Esophagus muscularis mucosa (tissue), 4 donors: Measurements from ENCODE around the gene KRTAP12-1. TPM values are rescaled to one million over a fixed set of nuclear protein-coding genes. Genes with fewer than 3 reads are reported as not detected.

Source experiments
- DNase-seq: peaks from one replicate; pipeline ENCODE4 v3.0.0-alpha.2; 2017; ENCODE audit errors: extremely low spot score
- H3K27ac ChIP-seq, 4 donors: fragments of 200-600 bp; sonication (generic); replicated peaks in 1 of 4; 1 replicate in 3 of 4; 2 replicates in 1 of 4; pipeline ENCODE4 v1.5.1; 2016 to 2019; ENCODE audit warnings: mild to moderate bottlenecking in 1 of 4
- H3K27me3 ChIP-seq, 4 donors: fragments of 200-600 bp; sonication (generic); one replicate each; pipeline versions ENCODE4 v1.5.1 to v1.6.0; 2016 to 2019
- H3K36me3 ChIP-seq, 4 donors: fragments of 200-600 bp; sonication (generic); one replicate each; pipeline ENCODE4 v1.5.1; 2016 to 2019
- H3K4me1 ChIP-seq, 4 donors: fragments of 200-600 bp; sonication (generic); one replicate each; pipeline ENCODE4 v1.5.1; 2016 to 2019
- H3K4me3 ChIP-seq, 4 donors: fragments of 200-600 bp; sonication (generic); 1 replicate in 2 of 4; 2 replicates in 2 of 4; pipeline ENCODE4 v1.5.1; 2016 to 2019; ENCODE audit warnings: mild to moderate bottlenecking in 4 of 4, moderate library complexity in 1 of 4
- H3K9me3 ChIP-seq, 4 donors: fragments of 200-600 bp; sonication (generic); 1 replicate in 3 of 4; 2 replicates in 1 of 4; pipeline ENCODE4 v1.5.1; 2016 to 2019
- CTCF ChIP-seq, 3 experiments: fragments of 200-600 bp in 2 of 3; fragments of 450-650 bp in 1 of 3; sonication (generic) in 2 of 3; IDR thresholded peaks; one replicate each; pipeline ENCODE4 v1.5.1; 2017 to 2019; ENCODE audit warnings: antibody characterized with exemption in 3 of 3, mild to moderate bottlenecking in 2 of 3, moderate library complexity in 1 of 3
- EP300 ChIP-seq: sonication (generic); formaldehyde crosslinking; IDR thresholded peaks from one replicate; pipeline ENCODE4 v1.6.1; 2017; ENCODE audit warnings: antibody characterized with exemption
- POLR2A ChIP-seq: fragments of 450-650 bp; IDR thresholded peaks from one replicate; pipeline ENCODE4 v1.6.1; 2017; ENCODE audit warnings: antibody characterized with exemption, moderate library complexity, mild to moderate bottlenecking, low read depth
- POLR2AphosphoS5 ChIP-seq, 2 donors: sonication (generic); formaldehyde crosslinking; IDR thresholded peaks; one replicate each; pipeline ENCODE4 v1.6.1; 2017; ENCODE audit warnings: antibody characterized with exemption in 2 of 2
- whole genome bisulfite sequencing: methylation state at CpG from one replicate; pipeline ENCODE4 v1.1.5; 2018; 5-methylcytosine and 5-hydroxymethylcytosine counted together
- intact Hi-C: fragments of 100-400 bp; cut with DNase I; formaldehyde crosslinking; loops from one replicate; pipeline ENCODE4 v1.15.1; 2023
- total RNA-seq, 4 donors: library from RNA; depleted of rRNA; stranded (reverse); fragments of >200 nt; gene quantifications; one replicate each; pipeline versions ENCODE4 v1.1.0 to v1.2.1, GENCODE V29; 2016

Gene KRTAP12-1
- total RNA-seq, 4 donors from 2014 or later = not detected

DNA sequence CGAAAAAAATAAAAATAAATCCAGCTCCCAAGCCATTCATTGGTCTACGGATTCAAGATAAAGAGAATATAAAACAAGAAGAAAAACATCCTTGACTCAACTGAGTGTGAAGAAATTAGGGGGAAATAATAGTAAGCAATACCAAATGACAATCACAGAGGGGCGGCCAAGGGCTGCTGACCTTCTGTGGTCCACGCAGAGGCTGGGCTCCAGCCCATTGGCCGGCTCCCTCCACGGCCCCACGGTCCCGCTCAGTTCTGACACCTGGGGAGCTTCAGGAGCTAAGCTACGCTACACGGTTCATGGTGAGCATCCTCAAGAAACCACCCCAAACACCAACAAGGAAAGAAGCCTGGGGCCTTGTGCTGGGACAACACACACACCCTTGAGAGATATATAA lies 14.6 kb upstream of the KRTAP12-1 start:
- intact Hi-C loops = no loop called here
- Histone ChIP-seq H3K36me3 (no peaks in the 10 kb centered on the region), H3K27me3 (peaks cover 0 to 70% (median 4%) of the 10 kb centered on the region in 4 donors), H3K9me3 (peaks cover 0 to 26% (median 14%) of the 10 kb centered on the region in 4 donors), H3K27ac (no peak overlapping the region), H3K4me3 (no peak overlapping the region), H3K4me1 (no peaks in the 10 kb centered on the region)
- TF ChIP-seq EP300 (no peak), POLR2AphosphoS5 (IDR thresholded peaks at IDR 0.05) (no peak), POLR2A (no peak), CTCF (IDR thresholded peaks at IDR 0.05) (no peak)
- DNase-seq = no peak
- WGBS = 73% methylated on average over 10 of the region's 10 CpGs

- Histone ChIP-seq H3K9me3 (peaks cover 0 to 26% (median 14%) of the 10 kb centered on the region in 4 donors), H3K4me1 (no peaks in the 10 kb centered on the region), H3K4me3 (no peak overlapping the region), H3K36me3 (no peaks in the 10 kb centered on the region), H3K27me3 (peaks cover 0 to 61% (median 4%) of the 10 kb centered on the region in 4 donors), H3K27ac (no peak overlapping the region)
- intact Hi-C loops = no loop called here
- DNase-seq = peak; percentile 75
- 45% methylated on average over 8 of the region's 8 CpGs for WGBS
- no peak for TF ChIP-seq POLR2A
- TF ChIP-seq POLR2AphosphoS5 (IDR thresholded peaks at IDR 0.05) = no peak
- TF ChIP-seq CTCF (IDR thresholded peaks at IDR 0.05) = no peak
- no peak for TF ChIP-seq EP300
These were observed 13.7 kb upstream of the KRTAP12-1 start for GRCh38 chr21:44695641-44696040.

DNA sequence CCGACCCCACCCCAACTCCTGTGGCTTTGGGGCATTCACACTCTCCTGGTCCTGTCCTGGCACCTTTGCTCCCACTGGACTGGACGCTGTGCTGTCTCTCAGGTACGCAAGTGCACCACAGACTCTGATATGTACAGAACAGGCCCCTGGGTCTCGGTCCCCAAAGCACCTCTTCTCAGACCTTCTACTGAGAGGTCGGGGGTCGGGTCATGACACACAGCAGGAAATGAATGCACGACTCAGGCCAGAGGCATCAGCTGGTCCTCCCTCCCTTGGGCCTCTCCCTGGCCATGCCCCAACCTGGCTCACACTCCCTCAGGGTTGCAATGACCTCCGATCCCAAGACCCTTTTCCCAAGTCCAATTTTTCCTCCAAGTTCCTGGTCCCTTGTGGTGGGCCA lies 13.2 kb upstream of the KRTAP12-1 start:
- Histone ChIP-seq H3K27ac (no peak overlapping the region), H3K27me3 (peaks cover 0 to 56% (median 4%) of the 10 kb centered on the region in 4 donors), H3K36me3 (no peaks in the 10 kb centered on the region), H3K4me3 (no peak overlapping the region), H3K4me1 (no peaks in the 10 kb centered on the region), H3K9me3 (peaks cover 0 to 26% (median 14%) of the 10 kb centered on the region in 4 donors)
- TF ChIP-seq EP300 (no peak), CTCF (IDR thresholded peaks at IDR 0.05) (no peak), POLR2A (no peak), POLR2AphosphoS5 (IDR thresholded peaks at IDR 0.05) (no peak)
- WGBS = 85% methylated on average over 4 of the region's 8 CpGs
- intact Hi-C loops = no loop called here
- DNase-seq = no peak

GRCh38 chr21:44694776-44695175 lies 12.8 kb upstream of the KRTAP12-1 start:
- intact Hi-C loops = no loop called here
- Histone ChIP-seq H3K27ac (no peak overlapping the region), H3K9me3 (peaks cover 0 to 26% (median 14%) of the 10 kb centered on the region in 4 donors), H3K27me3 (peaks cover 0 to 52% (median 4%) of the 10 kb centered on the region in 4 donors), H3K36me3 (no peaks in the 10 kb centered on the region), H3K4me3 (no peak overlapping the region), H3K4me1 (no peaks in the 10 kb centered on the region)
- TF ChIP-seq EP300 (no peak), CTCF (IDR thresholded peaks at IDR 0.05) (no peak), POLR2AphosphoS5 (IDR thresholded peaks at IDR 0.05) (no peak), POLR2A (no peak)
- 69% methylated on average over 11 of the region's 11 CpGs for WGBS
- peak; percentile 90 for DNase-seq
